Fibroblast of pulmonary artery (primary cell): Measurements from ENCODE around the gene ABHD2.
"Not testable (repeated sequence)": the region's sequence is repeated elsewhere in the genome, so short reads cannot be mapped to it uniquely, and the experiment has no call there.

Experiments used
- DNase-seq: peaks from one replicate; pipeline ENCODE4 v3.0.0-alpha.2; 2010; ENCODE audit warnings: low read depth
- H3K4me3 ChIP-seq: replicated peaks from 2 replicates; pipeline ENCODE4 v1.5.1; 2011; ENCODE audit warnings: low read depth, mild to moderate bottlenecking, control low read depth, low read length, moderate library complexity
- TF ChIP-seq, protein P1 (sequence below): IDR thresholded peaks from 2 replicates; pipeline ENCODE4 v1.5.1; 2011; ENCODE audit warnings: mild to moderate bottlenecking, control low read depth, low read length, inconsistent platforms; ENCODE audit errors: missing control alignments

The ABHD2 gene

DNA sequence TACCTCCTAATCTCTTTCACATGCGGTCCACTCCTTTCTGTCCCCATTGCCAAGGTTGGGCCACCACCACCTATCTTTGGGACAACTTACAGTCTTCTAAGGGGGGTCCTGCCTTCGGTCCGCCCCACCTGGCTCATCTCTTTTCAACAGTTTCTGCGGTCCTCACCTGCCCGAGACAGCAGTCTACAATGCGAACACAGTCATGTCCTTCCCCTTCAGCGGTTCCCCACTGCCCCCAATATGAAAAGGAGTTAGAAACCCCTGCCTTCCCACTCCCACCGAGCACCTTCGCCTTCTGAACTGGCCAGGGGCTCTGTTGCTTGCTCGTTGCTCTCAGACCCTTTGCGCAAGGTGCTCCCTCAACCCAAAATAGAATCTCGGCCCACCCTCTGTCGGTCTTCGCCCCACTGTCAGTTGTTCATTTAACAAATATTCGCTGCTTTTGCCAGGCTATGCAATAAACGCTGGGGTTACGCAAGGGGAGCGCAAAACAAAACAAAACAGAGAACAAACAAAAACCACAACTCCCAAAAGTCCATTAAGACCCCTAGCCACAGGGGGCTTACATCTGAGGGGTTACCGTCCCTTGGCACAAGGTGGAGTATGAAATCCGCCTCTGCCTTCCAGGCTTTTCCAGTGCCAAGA is 154.9 kb downstream of the ABHD2 start:
- TF ChIP-seq, protein P1, sequence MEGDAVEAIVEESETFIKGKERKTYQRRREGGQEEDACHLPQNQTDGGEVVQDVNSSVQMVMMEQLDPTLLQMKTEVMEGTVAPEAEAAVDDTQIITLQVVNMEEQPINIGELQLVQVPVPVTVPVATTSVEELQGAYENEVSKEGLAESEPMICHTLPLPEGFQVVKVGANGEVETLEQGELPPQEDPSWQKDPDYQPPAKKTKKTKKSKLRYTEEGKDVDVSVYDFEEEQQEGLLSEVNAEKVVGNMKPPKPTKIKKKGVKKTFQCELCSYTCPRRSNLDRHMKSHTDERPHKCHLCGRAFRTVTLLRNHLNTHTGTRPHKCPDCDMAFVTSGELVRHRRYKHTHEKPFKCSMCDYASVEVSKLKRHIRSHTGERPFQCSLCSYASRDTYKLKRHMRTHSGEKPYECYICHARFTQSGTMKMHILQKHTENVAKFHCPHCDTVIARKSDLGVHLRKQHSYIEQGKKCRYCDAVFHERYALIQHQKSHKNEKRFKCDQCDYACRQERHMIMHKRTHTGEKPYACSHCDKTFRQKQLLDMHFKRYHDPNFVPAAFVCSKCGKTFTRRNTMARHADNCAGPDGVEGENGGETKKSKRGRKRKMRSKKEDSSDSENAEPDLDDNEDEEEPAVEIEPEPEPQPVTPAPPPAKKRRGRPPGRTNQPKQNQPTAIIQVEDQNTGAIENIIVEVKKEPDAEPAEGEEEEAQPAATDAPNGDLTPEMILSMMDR, result no peak
- peak overlapping the region; percentile 91 for H3K4me3 ChIP-seq
- DNase-seq, result peak; percentile 49

- H3K4me3 ChIP-seq, result peak within 1 kb of the TSS; percentile 91
- DNase-seq, result peak; percentile 94
- TF ChIP-seq, protein P1, result peak; percentile 29
These were observed 155.7 kb downstream of the ABHD2 start, which contains the start of gene FANCI for GRCh38 chr15:89243691-89244573. TSS of gene FANCI (plus strand) at chr15:89243979. CDS start at chr15:89247648, 3,669 bp downstream.

- TF ChIP-seq, protein P1, result no peak
- H3K4me3 ChIP-seq, result peak overlapping the region; percentile 91
These were observed 156.3 kb downstream of the ABHD2 start for GRCh38 chr15:89244574-89244903.

DNA sequence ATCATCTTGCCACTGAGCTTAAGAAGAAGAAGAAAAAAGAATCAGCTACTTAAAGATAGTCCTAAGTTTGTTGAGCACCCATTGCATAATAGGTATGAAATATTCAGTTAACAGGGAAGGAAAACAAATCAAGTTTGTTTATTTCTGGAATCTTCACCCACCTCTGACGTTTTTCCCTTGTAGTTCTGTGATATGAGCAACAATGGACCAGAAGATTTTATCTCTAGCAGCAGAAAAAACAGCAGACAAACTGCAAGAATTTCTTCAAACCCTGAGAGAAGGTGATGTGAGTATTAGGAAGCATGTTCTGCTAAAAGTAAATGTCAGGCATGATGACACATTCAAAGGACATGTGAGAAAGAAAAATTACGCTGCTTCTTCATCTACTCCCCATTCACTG is 159.2 kb downstream of the ABHD2 start:
- DNase-seq, result peak; percentile 64
- TF ChIP-seq, protein P1, result no peak

More at GRCh38 chr15:89244574-89244903, 156.3 kb downstream of the ABHD2 start:
- DNase-seq, result no peak

GRCh38 chr15:89248584-89248983 is 160.3 kb downstream of the ABHD2 start:
- DNase-seq, result no peak
- no peak overlapping the region for H3K4me3 ChIP-seq
- TF ChIP-seq, protein P1, result no peak

More for the DNA sequence above, 159.2 kb downstream of the ABHD2 start:
- no peak overlapping the region for H3K4me3 ChIP-seq

DNA sequence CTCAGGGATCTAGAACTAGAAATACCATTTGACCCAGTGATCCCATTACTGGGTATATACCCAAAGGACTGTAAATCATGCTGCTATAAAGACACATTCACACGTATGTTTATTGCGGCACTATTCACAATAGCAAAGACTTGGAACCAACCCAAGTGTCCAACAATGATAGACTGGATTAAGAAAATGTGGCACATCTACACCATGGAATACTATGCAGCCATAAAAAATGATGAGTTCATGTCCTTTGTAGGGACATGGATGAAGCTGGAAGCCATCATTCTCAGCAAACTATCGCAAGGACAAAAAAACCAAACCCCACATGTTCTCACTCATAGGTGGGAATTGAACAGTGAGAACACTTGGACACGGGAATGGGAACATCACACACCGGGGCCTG is 161.9 kb downstream of the ABHD2 start:
- not testable (repeated sequence) for DNase-seq, H3K4me3 ChIP-seq
